OCI-LY7 (cell line): ENCODE results near the gene SEMA6D.

ENCODE experiments used
- CTCF ChIP-seq: fragments of 200-600 bp; sonication (generic); conservative IDR thresholded peaks from 2 replicates; pipeline ENCODE4 v1.5.1; 2014; ENCODE audit warnings: mild to moderate bottlenecking, antibody characterized with exemption, low read length, moderate library complexity, mixed read lengths
- EZH2phosphoT487 ChIP-seq: fragments of 200-600 bp; sonication (generic); IDR thresholded peaks from 2 replicates; pipeline ENCODE4 v1.6.1; 2018; ENCODE audit warnings: low read depth, borderline replicate concordance, mild to moderate bottlenecking, mixed run types, antibody characterized with exemption, low read length, moderate library complexity, mixed read lengths

- no peak for TF ChIP-seq CTCF
- no peak for TF ChIP-seq EZH2phosphoT487
Observed at GRCh38 chr15:47670365-47670764, 46.9 kb upstream of the SEMA6D start.
